Ishikawa (cell line): ENCODE results near the gene DESI1.

Experiments used
- CEBPB ChIP-seq: IDR thresholded peaks from 2 replicates; pipeline ENCODE4 v1.6.1; 2012
- REST ChIP-seq: IDR thresholded peaks from 2 replicates; pipeline ENCODE4 v1.6.1; 2012; ENCODE audit warnings: low read depth, mild to moderate bottlenecking
- USF1 ChIP-seq: IDR thresholded peaks from 2 replicates; pipeline ENCODE4 v1.6.1; 2012
- ZBTB7A ChIP-seq: IDR thresholded peaks from 2 replicates; pipeline ENCODE4 v1.6.1; 2012; ENCODE audit warnings: low read depth

- TF ChIP-seq ZBTB7A (no peak), CEBPB (no peak), REST (no peak), USF1 (no peak)
These were observed 35.7 kb upstream of the DESI1 start for GRCh38 chr22:41656556-41656955.
